Measurements from ENCODE around the gene SLC50A1.

Gene SLC50A1

GRCh38 chr1:155135415-155136028 is at the start of gene SLC50A1:
Gene SLC50A1 (plus strand): TSS chr1:155135852. CDS start chr1:155135912, 60 bp downstream.
- peak; percentile 98 for DNase-seq

- peak; percentile 79 for DNase-seq
Observed at GRCh38 chr1:155086128-155086741, 49.4 kb upstream of the SLC50A1 start.

GRCh38 chr1:155086856-155087535 is 48.7 kb upstream of the SLC50A1 start:
- no peak for DNase-seq

- DNase-seq, result peak; percentile 89
Observed at GRCh38 chr1:155091071-155092051, 44.3 kb upstream of the SLC50A1 start.

GRCh38 chr1:155092131-155092530 is 43.5 kb upstream of the SLC50A1 start:
- DNase-seq, result no peak

- no peak for DNase-seq
Observed at GRCh38 chr1:155092641-155093040, 43.0 kb upstream of the SLC50A1 start.

- peak; percentile 77 for DNase-seq
Observed at GRCh38 chr1:155093911-155094621, 41.6 kb upstream of the SLC50A1 start.

- DNase-seq, result no peak
Observed at GRCh38 chr1:155094622-155094948, 41.1 kb upstream of the SLC50A1 start.

GRCh38 chr1:155099331-155099730 is 36.3 kb upstream of the SLC50A1 start:
- no peak for DNase-seq

GRCh38 chr1:155103325-155103724 is 32.3 kb upstream of the SLC50A1 start:
- no peak for DNase-seq

- DNase-seq, result peak; percentile 54
Observed at GRCh38 chr1:155104605-155105534, 30.8 kb upstream of the SLC50A1 start.

GRCh38 chr1:155105604-155106011 is 30.0 kb upstream of the SLC50A1 start:
- DNase-seq, result no peak

- peak; percentile 68 for DNase-seq
Observed at GRCh38 chr1:155106862-155107261, 28.8 kb upstream of the SLC50A1 start.

- no peak for DNase-seq
Observed at GRCh38 chr1:155107309-155108264, 28.1 kb upstream of the SLC50A1 start.

GRCh38 chr1:155108296-155108695 is 27.4 kb upstream of the SLC50A1 start:
- no peak for DNase-seq

- no peak for DNase-seq
Observed at GRCh38 chr1:155110381-155110780, 25.3 kb upstream of the SLC50A1 start.

- no peak for DNase-seq
Observed at GRCh38 chr1:155110826-155111225, 24.8 kb upstream of the SLC50A1 start.

GRCh38 chr1:155113450-155113980 is 22.1 kb upstream of the SLC50A1 start:
- DNase-seq, result no peak

GRCh38 chr1:155116113-155116764 is 19.4 kb upstream of the SLC50A1 start:
- no peak for DNase-seq
